HepG2 (cell line): ENCODE measurements around the gene VARS1. TPM values are rescaled to one million over a fixed set of nuclear protein-coding genes. Genes with fewer than 3 reads are reported as not detected.
A peak's percentile ranks its signal among the peaks of the same experiment; 100 is the strongest.

Experiments used
- ARID3A ChIP-seq: IDR thresholded peaks from 2 replicates; pipeline ENCODE4 v1.6.1; 2012; ENCODE audit warnings: low read depth, low read length, improper control_type of control experiment
- CAMTA2 ChIP-seq: sonication (generic); formaldehyde crosslinking; IDR thresholded peaks from 2 replicates; pipeline ENCODE4 v1.4.0; 2020; ENCODE audit warnings: mild to moderate bottlenecking, missing genetic modification reagents, borderline replicate concordance
- HNRNPH1 ChIP-seq: fragments of 200-400 bp; formaldehyde crosslinking; optimal IDR thresholded peaks from 2 replicates; pipeline ENCODE3; 2017; ENCODE audit warnings: mild to moderate bottlenecking, low read depth, low read length
- IRF2 ChIP-seq: IDR thresholded peaks from 2 replicates; pipeline ENCODE4 v1.6.1; 2018; ENCODE audit warnings: missing genetic modification reagents, missing compliant biosample characterization
- KDM2A ChIP-seq: sonication (generic); formaldehyde crosslinking; IDR thresholded peaks from 2 replicates; pipeline ENCODE4 v1.4.0; 2020; ENCODE audit warnings: low read depth, missing genetic modification reagents, borderline replicate concordance
- LRRFIP1 ChIP-seq: sonication (generic); formaldehyde crosslinking; conservative IDR thresholded peaks from 2 replicates; pipeline ENCODE4 v1.4.0; 2020; ENCODE audit warnings: missing genetic modification reagents
- MXD4 ChIP-seq: IDR thresholded peaks from 2 replicates; pipeline ENCODE4 v1.6.1; 2016; ENCODE audit warnings: mild to moderate bottlenecking, missing biosample characterization, missing genetic modification reagents
- PITX1 ChIP-seq: sonication (generic); formaldehyde crosslinking; IDR thresholded peaks from 2 replicates; pipeline ENCODE4 v1.5.1; 2020; ENCODE audit warnings: mild to moderate bottlenecking, missing genetic modification reagents
- RELA ChIP-seq: sonication (generic); formaldehyde crosslinking; IDR thresholded peaks from 2 replicates; pipeline ENCODE4 v1.4.0; 2020; ENCODE audit warnings: missing genetic modification reagents
- SNAPC5 ChIP-seq: sonication (generic); formaldehyde crosslinking; IDR thresholded peaks from 2 replicates; pipeline ENCODE4 v1.8.1; 2023; ENCODE audit warnings: mild to moderate bottlenecking, missing genetic modification reagents, borderline replicate concordance
- SOX13 ChIP-seq, 3 experiments: fragments of 450-650 bp in 1 of 3; sonication (generic) in 1 of 3; formaldehyde crosslinking in 1 of 3; IDR thresholded peaks in 2 of 3; conservative IDR thresholded peaks in 1 of 3; 2 replicates each; pipeline versions ENCODE4 v1.5.0 to v1.6.1; 2016 to 2020; ENCODE audit warnings: antibody characterized with exemption in 1 of 3, mild to moderate bottlenecking in 1 of 3, missing compliant biosample characterization in 1 of 3, missing genetic modification reagents in 1 of 3, moderate library complexity in 1 of 3
- TCF12 ChIP-seq, 2 experiments: fragments of 450-650 bp in 1 of 2; sonication (generic) in 1 of 2; formaldehyde crosslinking in 1 of 2; IDR thresholded peaks; 2 replicates each; pipeline versions ENCODE4 v1.6.1 to v1.8.0; 2017 to 2022; ENCODE audit warnings: antibody characterized with exemption in 1 of 2, mild to moderate bottlenecking in 1 of 2, missing genetic modification reagents in 1 of 2, moderate library complexity in 1 of 2
- TFE3 ChIP-seq: IDR thresholded peaks from 2 replicates; pipeline ENCODE4 v1.6.1; 2016
- ZBTB34 ChIP-seq: sonication (generic); formaldehyde crosslinking; IDR thresholded peaks from 2 replicates; pipeline ENCODE4 v1.8.0; 2022; ENCODE audit warnings: mild to moderate bottlenecking, missing genetic modification reagents
- ZNF124 ChIP-seq: sonication (generic); formaldehyde crosslinking; IDR thresholded peaks from 2 replicates; pipeline ENCODE4 v1.4.0; 2020; ENCODE audit warnings: missing genetic modification reagents
- ZNF296 ChIP-seq: sonication (generic); formaldehyde crosslinking; conservative IDR thresholded peaks from 2 replicates; pipeline ENCODE4 v1.5.0; 2020; ENCODE audit warnings: mild to moderate bottlenecking, missing genetic modification reagents
- ZNF333 ChIP-seq: sonication (generic); formaldehyde crosslinking; IDR thresholded peaks from 2 replicates; pipeline ENCODE4 v1.4.0; 2020; ENCODE audit warnings: mild to moderate bottlenecking, missing genetic modification reagents, borderline replicate concordance
- ZNF343 ChIP-seq: sonication (generic); formaldehyde crosslinking; IDR thresholded peaks from 2 replicates; pipeline ENCODE4 v1.4.0; 2020; ENCODE audit warnings: mild to moderate bottlenecking, missing genetic modification reagents
- polyA plus RNA-seq, 8 experiments: library from polyadenylated mRNA; depleted of rRNA in 3 of 8; stranded (reverse) in 7 of 8; unstranded in 1 of 8; fragments of >200 nt; fragmentation: Illumina TruSeq in 4 of 8; extraction: Trizol in 4 of 8; gene quantifications; 2 replicates each; pipeline versions ENCODE4 v1.2.1 to v1.2.3, GENCODE V29; 2011 to 2016; ENCODE audit warnings: low read depth in 4 of 8, missing spikeins in 1 of 8, mixed read lengths in 1 of 8; ENCODE audit not compliant: insufficient read depth in 1 of 8
- total RNA-seq, 5 experiments: library from RNA; depleted of rRNA; stranded (reverse); fragments of >200 nt; fragmentation: Illumina TruSeq; extraction: Trizol; gene quantifications; 2 replicates each; pipeline ENCODE4 v1.2.3, GENCODE V29; 2016; ENCODE audit warnings: low read depth in 1 of 5

VARS1 gene
- total and polyA plus RNA-seq, 2 of the 13 experiments (the other 11 are each of a cell fraction or from before 2014, with no cell fraction given) = 14.7 to 56.1 TPM

- TF ChIP-seq ZBTB34 (CRISPR knock-in tag) (peak; percentile 64; the same call in 1 of the 2 replicates), RELA (CRISPR knock-in tag) (peak; percentile 31; the same call in 1 of the 2 replicates), CAMTA2 (CRISPR knock-in tag) (no peak), LRRFIP1 (CRISPR knock-in tag) (peak; percentile 70; the same call in 1 of the 2 replicates), SNAPC5 (no peak), KDM2A (CRISPR knock-in tag) (peak; percentile 82; the same call in 1 of the 2 replicates), HNRNPH1 (no peak), ARID3A (0 out of 2 replicates have a peak, but pooled peaks have one; percentile 17), ZNF333 (CRISPR knock-in tag) (0 out of 2 replicates have a peak, but pooled peaks have one; percentile 57), ZNF343 (CRISPR knock-in tag) (peak; percentile 78), TFE3 (peak; percentile 70), PITX1 (CRISPR knock-in tag) (peak; percentile 62; the same call in 1 of the 2 replicates), IRF2 (CRISPR knock-in tag) (no peak; the same call in 1 of the 2 replicates), ZNF124 (CRISPR knock-in tag) (0 out of 2 replicates have a peak, but pooled peaks have one; percentile 56), SOX13 (IDR thresholded peaks at IDR 0.05) (0 out of 2 replicates have a peak, but pooled peaks have one; percentile 65), SOX13 (CRISPR knock-in tag; conservative IDR thresholded peaks at IDR 0.05 in 1 of 2, IDR thresholded peaks at IDR 0.05 in 1 of 2) (peak in 1 of 2 experiments; percentile 9; a peak in 1 of 4 replicates), TCF12 (IDR thresholded peaks at IDR 0.05) (no peak), TCF12 (CRISPR knock-in tag; IDR thresholded peaks at IDR 0.05) (no peak), ZNF296 (peak; percentile 92; the same call in 1 of the 2 replicates), MXD4 (peak; percentile 77)
Observed at GRCh38 chr6:31827286-31828079, 31.9 kb upstream of the VARS1 start, which contains the start of gene HSPA1B (continued).
